H1 (cell line): ENCODE results near the gene MBD3L1. TPM values are rescaled to one million over a fixed set of nuclear protein-coding genes. Genes with fewer than 3 reads are reported as not detected.

Experiments used
- CTCF ChIA-PET: fragments of 300-600 bp; sonication (Branson Sonifier 250); formaldehyde crosslinking; loops from one replicate; lab custom pipeline; 2021; ENCODE audit not compliant: partially characterized antibody; lab: Charles Lee
- POLR2A ChIA-PET: fragments of 300-600 bp; sonication (Branson Sonifier 250); formaldehyde crosslinking; loops from one replicate; lab custom pipeline; 2021; ENCODE audit warnings: inconsistent platforms; ENCODE audit not compliant: partially characterized antibody; lab: Charles Lee
- DNase-seq, 2 experiments: peaks; one replicate each; pipeline versions ENCODE4 v3.0.0 to v3.0.0-alpha.2; 2010 to 2022; ENCODE audit warnings: low spot score in 2 of 2, low read depth in 1 of 2, mixed read lengths in 1 of 2
- FAIRE-seq: peaks from 2 replicates; lab custom pipeline; 2011; peaks lifted over from hg19 to GRCh38; lab: Jason Lieb, UNC
- H2AFZ ChIP-seq: 2 replicates; pipeline ENCODE4 v1.8.1; 2012; ENCODE audit warnings: low read length, inconsistent platforms
- H2AK5ac ChIP-seq: 2 replicates; pipeline ENCODE4 v1.6.1; 2013; ENCODE audit warnings: low read depth, low read length
- H2BK120ac ChIP-seq: replicated peaks from 2 replicates; pipeline ENCODE3; 2013; ENCODE audit warnings: low read depth, low read length, inconsistent platforms
- H2BK12ac ChIP-seq: 2 replicates; pipeline ENCODE4 v1.6.1; 2013; ENCODE audit warnings: low read depth, low read length
- H2BK15ac ChIP-seq: 2 replicates; pipeline ENCODE4 v1.6.1; 2013; ENCODE audit warnings: low read length
- H2BK20ac ChIP-seq: 2 replicates; pipeline ENCODE4 v1.6.1; 2013; ENCODE audit warnings: low read length
- H2BK5ac ChIP-seq: 2 replicates; pipeline ENCODE4 v1.6.1; 2013; ENCODE audit warnings: low read depth, low read length
- H3K14ac ChIP-seq: 2 replicates; pipeline ENCODE4 v1.6.1; 2013; ENCODE audit warnings: inconsistent platforms; ENCODE audit not compliant: insufficient read length
- H3K18ac ChIP-seq: 2 replicates; pipeline ENCODE4 v1.6.1; 2013; ENCODE audit warnings: low read length; ENCODE audit errors: extremely low read depth
- H3K23ac ChIP-seq: 2 replicates; pipeline ENCODE4 v1.6.1; 2013; ENCODE audit warnings: inconsistent platforms; ENCODE audit not compliant: insufficient read length
- H3K23me2 ChIP-seq: 2 replicates; pipeline ENCODE4 v1.6.1; 2013; ENCODE audit warnings: low read depth, low read length
- H3K27ac ChIP-seq: 2 replicates; pipeline ENCODE4 v1.6.1; 2011; ENCODE audit warnings: low read depth, low read length, inconsistent platforms
- H3K27me3 ChIP-seq, 4 experiments: replicated peaks in 1 of 4; 1 replicate in 1 of 4; 2 replicates in 3 of 4; pipeline versions ENCODE4 v1.6.1 to v1.8.1; 2011 to 2013; ENCODE audit warnings: low read length in 3 of 4, mild to moderate bottlenecking in 3 of 4, inconsistent platforms in 2 of 4, mixed read lengths in 2 of 4, moderate library complexity in 1 of 4; ENCODE audit not compliant: control insufficient read depth in 3 of 4, insufficient read depth in 3 of 4; ENCODE audit errors: extremely low read depth in 1 of 4
- H3K36me3 ChIP-seq, 4 experiments: 2 replicates each; pipeline versions ENCODE4 v1.6.1 to v1.8.1; 2011 to 2013; ENCODE audit warnings: mild to moderate bottlenecking in 4 of 4, low read length in 3 of 4, moderate library complexity in 2 of 4, control low read depth in 1 of 4, inconsistent platforms in 1 of 4; ENCODE audit not compliant: insufficient read depth in 4 of 4, control insufficient read depth in 2 of 4
- H3K4ac ChIP-seq: replicated peaks from 2 replicates; pipeline ENCODE3; 2013; ENCODE audit warnings: low read length, low read depth, mixed read lengths, inconsistent platforms; ENCODE audit not compliant: insufficient read length
- H3K4me1 ChIP-seq, 4 experiments: replicated peaks in 1 of 4; 1 replicate in 1 of 4; 2 replicates in 3 of 4; pipeline versions ENCODE4 v1.6.1 to v1.8.1; 2011 to 2013; ENCODE audit warnings: low read length in 3 of 4, inconsistent platforms in 2 of 4, mixed read lengths in 1 of 4; ENCODE audit not compliant: insufficient read depth in 4 of 4, control insufficient read depth in 3 of 4
- H3K4me2 ChIP-seq, 2 experiments: 2 replicates each; pipeline versions ENCODE4 v1.6.1 to v1.8.1; 2011 to 2013; ENCODE audit warnings: low read depth in 2 of 2, low read length in 2 of 2, control low read depth in 1 of 2, inconsistent platforms in 1 of 2, mild to moderate bottlenecking in 1 of 2; ENCODE audit not compliant: insufficient read depth in 1 of 2
- H3K4me3 ChIP-seq, 4 experiments: fragments of 200-600, 300-600 bp in 1 of 4; sonication (generic), shearing (Covaris generic), sonication (Bioruptor Twin) in 1 of 4; 2 replicates each; pipeline versions ENCODE4 v1.5.1 to v1.8.1; 2011 to 2016; ENCODE audit warnings: low read length in 4 of 4, low read depth in 3 of 4, control low read depth in 2 of 4, inconsistent platforms in 2 of 4, mild to moderate bottlenecking in 2 of 4, mixed read lengths in 1 of 4, moderate library complexity in 1 of 4; ENCODE audit not compliant: insufficient read depth in 2 of 4; ENCODE audit errors: extremely low read depth in 1 of 4
- H3K56ac ChIP-seq: replicated peaks from 2 replicates; pipeline ENCODE3; 2013; ENCODE audit warnings: low read depth, mild to moderate bottlenecking, mixed read lengths, low read length, inconsistent platforms; ENCODE audit not compliant: insufficient read length
- H3K79me1 ChIP-seq: 2 replicates; pipeline ENCODE4 v1.6.1; 2013; ENCODE audit warnings: low read depth, low read length, control low read depth
- H3K79me2 ChIP-seq, 2 experiments: 2 replicates each; pipeline versions ENCODE4 v1.6.1 to v1.8.1; 2012 to 2013; ENCODE audit warnings: low read length in 2 of 2, mild to moderate bottlenecking in 2 of 2, inconsistent platforms in 1 of 2; ENCODE audit not compliant: insufficient read depth in 2 of 2, control insufficient read depth in 1 of 2
- H3K9ac ChIP-seq, 4 experiments: replicated peaks in 1 of 4; 1 replicate in 1 of 4; 2 replicates in 3 of 4; pipeline versions ENCODE4 v1.6.1 to v1.8.1; 2011 to 2013; ENCODE audit warnings: low read depth in 3 of 4, low read length in 3 of 4, control low read depth in 2 of 4, mild to moderate bottlenecking in 2 of 4, moderate library complexity in 2 of 4, inconsistent platforms in 1 of 4; ENCODE audit errors: extremely low read depth in 1 of 4
- H3K9me3 ChIP-seq, 2 experiments: 2 replicates each; pipeline versions ENCODE4 v1.6.1 to v1.8.1; 2012 to 2013; ENCODE audit warnings: mild to moderate bottlenecking in 2 of 2, moderate library complexity in 2 of 2, control low read depth in 1 of 2, inconsistent platforms in 1 of 2, low read depth in 1 of 2, low read length in 1 of 2, mixed read lengths in 1 of 2; ENCODE audit not compliant: insufficient read depth in 2 of 2
- H4K20me1 ChIP-seq, 2 experiments: replicated peaks in 1 of 2; 2 replicates each; pipeline versions ENCODE3 to v1.8.1; 2011 to 2013; ENCODE audit warnings: inconsistent platforms in 2 of 2, low read length in 2 of 2, mild to moderate bottlenecking in 1 of 2; ENCODE audit not compliant: insufficient read depth in 2 of 2, control insufficient read depth in 1 of 2
- H4K5ac ChIP-seq: 2 replicates; pipeline ENCODE4 v1.6.1; 2013; ENCODE audit warnings: low read length, low read depth, mixed read lengths, inconsistent platforms; ENCODE audit not compliant: insufficient read length
- H4K8ac ChIP-seq: 2 replicates; pipeline ENCODE4 v1.8.0; 2013; ENCODE audit warnings: mild to moderate bottlenecking, moderate library complexity, low read length, inconsistent platforms; ENCODE audit not compliant: insufficient read depth; ENCODE audit errors: extremely low read depth
- H4K91ac ChIP-seq: replicated peaks from 2 replicates; pipeline ENCODE3; 2013; ENCODE audit warnings: low read length, mixed read lengths, inconsistent platforms; ENCODE audit not compliant: insufficient read length
- CHD2 ChIP-seq: IDR thresholded peaks from 2 replicates; pipeline ENCODE4 v1.6.1; 2012; ENCODE audit warnings: low read length, improper control_type of control experiment
- CTBP2 ChIP-seq: IDR thresholded peaks from 2 replicates; pipeline ENCODE4 v1.7.0; 2011; ENCODE audit warnings: borderline replicate concordance, mild to moderate bottlenecking, moderate library complexity, mixed read lengths, low read length; ENCODE audit not compliant: insufficient read depth, insufficient read length
- KDM1A ChIP-seq: fragments of 200-600, 300-600 bp; sonication (generic); IDR thresholded peaks from 2 replicates; pipeline ENCODE4 v1.7.1; 2016; ENCODE audit warnings: mild to moderate bottlenecking, low read length, borderline replicate concordance
- POLR2AphosphoS5 ChIP-seq: IDR thresholded peaks from 2 replicates; pipeline ENCODE4 v1.6.1; 2011; ENCODE audit warnings: low read depth, low read length
- RXRA ChIP-seq: IDR thresholded peaks from 2 replicates; pipeline ENCODE4 v1.6.1; 2011; ENCODE audit warnings: low read depth, mild to moderate bottlenecking, low read length, moderate library complexity; ENCODE audit not compliant: insufficient read depth
- SRF ChIP-seq: IDR thresholded peaks from 2 replicates; pipeline ENCODE4 v1.6.1; 2011; ENCODE audit warnings: mild to moderate bottlenecking, low read depth, low read length, moderate library complexity
- SUZ12 ChIP-seq: fragments of 200-600 bp; sonication (generic); IDR thresholded peaks from 2 replicates; pipeline ENCODE4 v1.6.1; 2012; ENCODE audit warnings: mild to moderate bottlenecking, inconsistent platforms, low read length, moderate library complexity, mixed read lengths
- TBP ChIP-seq: IDR thresholded peaks from 2 replicates; pipeline ENCODE4 v1.6.1; 2011; ENCODE audit warnings: low read depth, low read length, improper control_type of control experiment
- WGBS, 2 experiments: shearing (Covaris generic) in 1 of 2; methylation state at CpG; one replicate each; pipeline versions ENCODE4 v1.1.6 to v1.1.7; 2013 to 2015; ENCODE audit warnings: low lambda C conversion rate in 2 of 2, mixed read lengths in 2 of 2, inconsistent platforms in 1 of 2, low coverage in 1 of 2, missing lambda C conversion rate in 1 of 2; ENCODE audit not compliant: insufficient replicate concordance in 2 of 2, insufficient coverage in 1 of 2, insufficient read length in 1 of 2; ENCODE audit errors: extremely low coverage in 1 of 2, missing lambda C conversion rate in 1 of 2; 5-methylcytosine and 5-hydroxymethylcytosine counted together
- polyA plus RNA-seq, 7 experiments: library from polyadenylated mRNA; depleted of rRNA in 3 of 7; stranded (reverse) in 5 of 7; unstranded in 2 of 7; fragments of >200 nt in 5 of 7; fragments of 200-250 nt in 2 of 7; gene quantifications; 1 replicate in 5 of 7; 2 replicates in 1 of 7; 4 replicates in 1 of 7; pipeline versions ENCODE4 v1.2.1 to v1.2.3, GENCODE V29; 2011 to 2013; ENCODE audit warnings: missing spikeins in 2 of 7, mixed read lengths in 2 of 7
- total RNA-seq: library from RNA; stranded (reverse); fragmentation: NEBNext Ultra II Directional; extraction: Animal tissue kit (Norgen Biotek cat#: 25700); gene quantifications from 2 replicates; pipeline ENCODE4 v1.2.1, GENCODE V29; 2021
- TF ChIP-seq, protein P1 (sequence below): IDR thresholded peaks from 2 replicates; pipeline ENCODE4 v1.6.1; 2012; ENCODE audit warnings: low read length, inconsistent platforms
- TF ChIP-seq, protein P2 (sequence below), 3 experiments: IDR thresholded peaks; 1 replicate in 2 of 3; 2 replicates in 1 of 3; pipeline versions ENCODE4 v1.5.1 to v1.6.1; 2011; ENCODE audit warnings: low read length in 3 of 3, mild to moderate bottlenecking in 3 of 3, inconsistent platforms in 2 of 3, low read depth in 1 of 3, moderate library complexity in 1 of 3; ENCODE audit not compliant: insufficient read depth in 1 of 3; ENCODE audit errors: control extremely low read depth in 1 of 3

MBD3L1 gene
- total and polyA plus RNA-seq, 2 of the 8 experiments (the other 6 are each of a cell fraction or from before 2014, with no cell fraction given), result not detected

DNA sequence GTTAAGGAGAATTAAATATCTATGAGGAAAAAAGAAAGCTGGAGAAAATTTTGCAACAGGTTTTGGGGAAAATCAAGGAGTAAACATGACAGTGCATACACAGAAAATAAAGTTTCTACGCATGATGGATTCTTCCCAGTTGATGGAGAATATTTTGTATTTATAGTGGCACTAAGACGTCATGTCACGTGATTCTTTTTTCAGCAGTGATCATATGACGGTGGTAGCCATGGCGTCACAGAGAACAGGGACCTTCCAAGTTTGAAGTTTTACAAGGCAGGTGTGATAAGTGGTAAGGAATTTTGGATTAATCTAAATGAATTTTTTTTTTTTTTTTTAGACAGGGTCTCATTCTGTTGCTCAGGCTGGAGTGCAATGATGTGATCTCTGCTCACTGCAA lies 8.5 kb downstream of the MBD3L1 start:
- H3K23me2 ChIP-seq, result no peaks in the 10 kb centered on the region; the same call in 1 of the 2 replicates
- peaks cover 44 to 59% of the 10 kb centered on the region in 2 experiments for H3K9me3 ChIP-seq
- no peak overlapping the region for H3K14ac ChIP-seq
- H3K4me1 ChIP-seq, result no peaks in the 10 kb centered on the region
- CTCF ChIA-PET, result no interaction called here
- H3K79me1 ChIP-seq, result no peaks in the 10 kb centered on the region
- H3K4me3 ChIP-seq, result no peak overlapping the region
- H3K27me3 ChIP-seq, result no peaks in the 10 kb centered on the region
- no peak overlapping the region for H2BK15ac ChIP-seq
- H2BK12ac ChIP-seq, result no peak overlapping the region
- H4K8ac ChIP-seq, result no peak overlapping the region
- H3K27ac ChIP-seq, result no peak overlapping the region
- no peak overlapping the region for H3K56ac ChIP-seq
- no peak overlapping the region for H2AFZ ChIP-seq
- H3K36me3 ChIP-seq, result no peaks in the 10 kb centered on the region
- 85% methylated on average over 5 of the region's 5 CpGs; no CpG with 5 or more reads in 1 of the 2 experiments for WGBS, 2 experiments
- H2BK20ac ChIP-seq, result no peak overlapping the region
- H2BK5ac ChIP-seq, result no peak overlapping the region
- H2AK5ac ChIP-seq, result no peak overlapping the region
- H4K5ac ChIP-seq, result no peak overlapping the region
- no peak overlapping the region for H2BK120ac ChIP-seq
- FAIRE-seq (no peak), DNase-seq (no peak)
- no peak overlapping the region for H3K18ac ChIP-seq
- H3K79me2 ChIP-seq, result no peaks in the 10 kb centered on the region
- POLR2A ChIA-PET, result no interaction called here
- no peak overlapping the region for H3K4me2 ChIP-seq
- H3K4ac ChIP-seq, result no peak overlapping the region
- H3K23ac ChIP-seq, result no peak overlapping the region
- no peak overlapping the region for H3K9ac ChIP-seq
- no peak overlapping the region for H4K91ac ChIP-seq
- no peaks in the 10 kb centered on the region for H4K20me1 ChIP-seq
- TF ChIP-seq, protein P1, sequence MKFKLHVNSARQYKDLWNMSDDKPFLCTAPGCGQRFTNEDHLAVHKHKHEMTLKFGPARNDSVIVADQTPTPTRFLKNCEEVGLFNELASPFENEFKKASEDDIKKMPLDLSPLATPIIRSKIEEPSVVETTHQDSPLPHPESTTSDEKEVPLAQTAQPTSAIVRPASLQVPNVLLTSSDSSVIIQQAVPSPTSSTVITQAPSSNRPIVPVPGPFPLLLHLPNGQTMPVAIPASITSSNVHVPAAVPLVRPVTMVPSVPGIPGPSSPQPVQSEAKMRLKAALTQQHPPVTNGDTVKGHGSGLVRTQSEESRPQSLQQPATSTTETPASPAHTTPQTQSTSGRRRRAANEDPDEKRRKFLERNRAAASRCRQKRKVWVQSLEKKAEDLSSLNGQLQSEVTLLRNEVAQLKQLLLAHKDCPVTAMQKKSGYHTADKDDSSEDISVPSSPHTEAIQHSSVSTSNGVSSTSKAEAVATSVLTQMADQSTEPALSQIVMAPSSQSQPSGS, result no peak
- TF ChIP-seq KDM1A (no peak), TBP (no peak), CHD2 (no peak), POLR2AphosphoS5 (no peak), RXRA (no peak), SUZ12 (no peak), SRF (no peak), CTBP2 (no peak)
- TF ChIP-seq, protein P2, sequence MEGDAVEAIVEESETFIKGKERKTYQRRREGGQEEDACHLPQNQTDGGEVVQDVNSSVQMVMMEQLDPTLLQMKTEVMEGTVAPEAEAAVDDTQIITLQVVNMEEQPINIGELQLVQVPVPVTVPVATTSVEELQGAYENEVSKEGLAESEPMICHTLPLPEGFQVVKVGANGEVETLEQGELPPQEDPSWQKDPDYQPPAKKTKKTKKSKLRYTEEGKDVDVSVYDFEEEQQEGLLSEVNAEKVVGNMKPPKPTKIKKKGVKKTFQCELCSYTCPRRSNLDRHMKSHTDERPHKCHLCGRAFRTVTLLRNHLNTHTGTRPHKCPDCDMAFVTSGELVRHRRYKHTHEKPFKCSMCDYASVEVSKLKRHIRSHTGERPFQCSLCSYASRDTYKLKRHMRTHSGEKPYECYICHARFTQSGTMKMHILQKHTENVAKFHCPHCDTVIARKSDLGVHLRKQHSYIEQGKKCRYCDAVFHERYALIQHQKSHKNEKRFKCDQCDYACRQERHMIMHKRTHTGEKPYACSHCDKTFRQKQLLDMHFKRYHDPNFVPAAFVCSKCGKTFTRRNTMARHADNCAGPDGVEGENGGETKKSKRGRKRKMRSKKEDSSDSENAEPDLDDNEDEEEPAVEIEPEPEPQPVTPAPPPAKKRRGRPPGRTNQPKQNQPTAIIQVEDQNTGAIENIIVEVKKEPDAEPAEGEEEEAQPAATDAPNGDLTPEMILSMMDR (IDR thresholded peaks at IDR 0.05; ENCODE audit: control extremely low read depth in 1 of 3, insufficient read depth in 1 of 3, low read depth in 1 of 3, low read length in 3 of 3), result no peak
